GM21526 (cell line): Measurements from ENCODE around the gene PON3.
"Not testable (repeated sequence)": the region's sequence is repeated elsewhere in the genome, so short reads cannot be mapped to it uniquely, and the experiment has no call there.

Experiments
- ATAC-seq: cut with Tn5 transposase; IDR thresholded peaks from one replicate; pipeline ENCODE4 v1.9.1; 2021; ENCODE audit warnings: moderate library complexity; ENCODE audit not compliant: unreplicated experiment, low FRiP score

The PON3 gene

GRCh38 chr7:95421000-95421846, 25.0 kb upstream of the PON3 start:
- ATAC-seq: no peak

GRCh38 chr7:95412075-95412474, 15.9 kb upstream of the PON3 start:
- ATAC-seq: no peak

- ATAC-seq: no peak
These were observed 15.5 kb upstream of the PON3 start for GRCh38 chr7:95411666-95412065.

- no peak for ATAC-seq
These were observed 14.9 kb upstream of the PON3 start for GRCh38 chr7:95411036-95411435.

GRCh38 chr7:95407751-95408150, 11.6 kb upstream of the PON3 start:
- no peak for ATAC-seq

GRCh38 chr7:95405800-95406199, 9.6 kb upstream of the PON3 start:
- ATAC-seq: no peak

- no peak for ATAC-seq
These were observed 9.0 kb upstream of the PON3 start for GRCh38 chr7:95405208-95405607.

GRCh38 chr7:95404316-95404865, 8.2 kb upstream of the PON3 start:
- ATAC-seq: no peak

GRCh38 chr7:95398155-95398940, 2.2 kb upstream of the PON3 start:
- no peak for ATAC-seq

- ATAC-seq: no peak
These were observed 1.2 kb upstream of the PON3 start for GRCh38 chr7:95397381-95397780.

- ATAC-seq: no peak
These were observed 430 bp downstream of the PON3 start for GRCh38 chr7:95395755-95396135.

- no peak for ATAC-seq
These were observed 1.8 kb downstream of the PON3 start for GRCh38 chr7:95394370-95394769.

GRCh38 chr7:95391761-95392160, 4.4 kb downstream of the PON3 start:
- ATAC-seq: no peak

- ATAC-seq: no peak
These were observed 6.7 kb downstream of the PON3 start for GRCh38 chr7:95389516-95389915.

- ATAC-seq: not testable (repeated sequence)
These were observed 16.7 kb downstream of the PON3 start for GRCh38 chr7:95379457-95379856.

GRCh38 chr7:95376632-95377400, 19.4 kb downstream of the PON3 start:
- ATAC-seq: no peak

- no peak for ATAC-seq
These were observed 20.5 kb downstream of the PON3 start for GRCh38 chr7:95375591-95376257.

GRCh38 chr7:95373323-95373722, 22.9 kb downstream of the PON3 start:
- no peak for ATAC-seq

GRCh38 chr7:95368235-95368634, 27.9 kb downstream of the PON3 start:
- ATAC-seq: no peak

GRCh38 chr7:95367606-95368005, 28.6 kb downstream of the PON3 start:
- ATAC-seq: no peak
